Central memory CD8-positive, alpha-beta T cell (primary cell): ENCODE measurements around the gene TUBA1C.
A peak's percentile ranks its signal among the peaks of the same experiment; 100 is the strongest.
"Not testable (repeated sequence)": the region's sequence is repeated elsewhere in the genome, so short reads cannot be mapped to it uniquely, and the experiment has no call there.

Experiments
- ATAC-seq: fragments of 150-1000 bp; cut with Tn5 transposase; replicated peaks from 2 replicates; pipeline ENCODE4 v1.10.0; 2022; ENCODE audit warnings: mild to moderate bottlenecking, moderate FRiP score, moderate number of reproducible peaks; ENCODE audit not compliant: poor library complexity, severe bottlenecking; ENCODE audit errors: extremely low read depth
- DNase-seq, 2 donors: peaks; one replicate each; pipeline ENCODE4 v3.0.0; 2021; ENCODE audit warnings: low spot score in 2 of 2
- H3K27ac Mint-ChIP-seq: one replicate; pipeline ENCODE4 v1.8.0; 2022; ENCODE audit warnings: low read depth, mild to moderate bottlenecking, moderate library complexity, mixed read lengths
- H3K27me3 Mint-ChIP-seq: one replicate; pipeline ENCODE4 v1.8.0; 2022; ENCODE audit warnings: mixed read lengths
- H3K36me3 Mint-ChIP-seq: one replicate; pipeline ENCODE4 v1.8.0; 2022; ENCODE audit warnings: mild to moderate bottlenecking, moderate library complexity, mixed read lengths; ENCODE audit not compliant: insufficient read depth
- H3K4me1 Mint-ChIP-seq: one replicate; pipeline ENCODE4 v1.8.0; 2022; ENCODE audit warnings: mixed read lengths
- H3K4me3 Mint-ChIP-seq: one replicate; pipeline ENCODE4 v1.8.0; 2022; ENCODE audit warnings: mild to moderate bottlenecking, moderate library complexity, mixed read lengths
- H3K9me3 Mint-ChIP-seq: one replicate; pipeline ENCODE4 v1.8.0; 2022; ENCODE audit warnings: mixed read lengths

The TUBA1C gene

DNA sequence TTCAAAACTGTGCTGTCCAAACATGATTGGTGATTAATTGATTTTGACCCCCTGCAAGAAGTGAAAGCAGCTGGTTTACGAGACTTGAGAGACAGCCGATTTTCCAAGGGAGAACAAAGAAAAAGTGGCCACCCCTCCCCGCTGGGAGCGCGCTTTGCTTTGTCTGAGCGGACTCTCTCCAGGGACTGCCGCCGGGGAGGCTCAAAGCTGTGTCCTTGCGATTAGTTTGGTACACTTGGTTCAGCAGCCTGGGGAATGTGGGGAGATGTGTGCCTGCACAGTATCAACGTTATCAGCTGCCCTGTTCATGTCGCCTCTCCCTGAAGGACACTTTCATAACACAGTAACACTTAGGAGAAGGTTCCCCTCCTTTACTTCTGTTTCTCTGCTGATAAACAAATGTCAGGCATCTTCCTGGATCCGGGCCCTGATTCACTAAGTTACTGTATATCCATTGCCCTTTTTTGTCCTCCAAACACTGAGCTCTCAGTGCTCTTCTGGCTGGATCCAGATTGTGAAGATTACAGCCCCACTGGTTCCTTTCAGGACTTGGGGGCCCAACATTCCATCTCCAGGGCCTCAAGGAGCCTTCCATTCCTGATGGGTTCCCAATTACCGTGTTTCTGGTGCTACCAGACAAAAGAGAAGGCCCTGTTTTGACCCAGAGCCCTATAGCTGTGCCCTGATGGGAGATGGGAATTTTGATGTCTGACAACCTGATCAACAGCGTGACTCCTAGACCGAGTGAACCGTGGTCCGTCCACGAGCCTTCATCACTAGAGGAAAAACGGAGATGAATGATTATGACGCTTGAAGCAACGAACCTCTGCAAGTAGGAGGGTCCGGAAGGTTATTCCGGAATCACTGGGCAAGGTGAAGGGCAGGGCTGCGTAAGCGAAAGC is 31.7 kb upstream of the TUBA1C start:
- ATAC-seq = no peak
- no peaks in the 10 kb centered on the region for H3K27me3 Mint-ChIP-seq
- H3K27ac Mint-ChIP-seq = no peak overlapping the region
- peak overlapping the region; percentile 77 for H3K4me3 Mint-ChIP-seq
- no peak for DNase-seq
- peaks cover 11% of the 10 kb centered on the region for H3K36me3 Mint-ChIP-seq
- H3K4me1 Mint-ChIP-seq = no peaks in the 10 kb centered on the region
- no peaks in the 10 kb centered on the region for H3K9me3 Mint-ChIP-seq

DNA sequence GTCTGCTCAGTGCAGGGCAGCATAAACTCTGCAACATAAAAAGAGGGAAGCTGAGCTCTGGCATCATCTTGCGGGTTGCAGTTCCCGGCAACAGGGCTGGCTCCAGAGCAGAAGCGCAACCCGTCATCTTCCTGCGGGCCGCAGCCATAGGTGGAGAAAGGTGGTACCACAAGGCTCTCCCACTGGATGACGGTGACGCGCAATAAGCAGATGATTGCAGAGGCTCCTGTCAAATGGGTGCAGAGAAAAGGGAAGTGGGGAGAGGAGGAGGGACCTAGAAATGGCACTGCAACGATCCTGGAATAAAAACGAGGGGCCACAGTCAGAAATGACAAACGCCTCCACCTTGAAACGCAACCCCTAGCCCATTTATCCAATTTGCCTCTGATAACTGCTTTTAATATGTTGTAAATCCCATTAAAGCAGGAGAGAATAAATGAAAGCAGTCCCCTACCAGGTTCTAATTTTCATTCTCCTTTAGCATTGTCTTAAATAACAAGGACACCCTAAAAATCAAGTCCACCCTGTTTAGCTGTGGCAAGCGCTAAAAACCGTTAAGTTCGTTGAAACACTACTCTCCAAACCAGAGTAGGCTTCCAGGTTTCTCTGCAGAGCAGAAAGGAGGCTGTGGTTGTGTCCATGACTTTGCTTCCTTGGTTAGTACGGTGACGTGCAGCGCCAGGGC is 30.9 kb upstream of the TUBA1C start:
- Mint-ChIP-seq H3K36me3 (peaks cover 11% of the 10 kb centered on the region), H3K27ac (no peak overlapping the region), H3K4me1 (no peaks in the 10 kb centered on the region), H3K4me3 (peak overlapping the region; percentile 77), H3K9me3 (no peaks in the 10 kb centered on the region), H3K27me3 (no peaks in the 10 kb centered on the region)
- ATAC-seq (no peak), DNase-seq (peak in 1 of 2 donors; percentile 11)

GRCh38 chr12:49236423-49236822 is 28.5 kb upstream of the TUBA1C start:
- no peak for ATAC-seq
- H3K36me3 Mint-ChIP-seq = peaks cover 11% of the 10 kb centered on the region
- no peak overlapping the region for H3K27ac Mint-ChIP-seq
- no peaks in the 10 kb centered on the region for H3K27me3 Mint-ChIP-seq
- H3K4me3 Mint-ChIP-seq = no peak overlapping the region
- DNase-seq = no peak
- H3K4me1 Mint-ChIP-seq = no peaks in the 10 kb centered on the region
- H3K9me3 Mint-ChIP-seq = no peaks in the 10 kb centered on the region

DNA sequence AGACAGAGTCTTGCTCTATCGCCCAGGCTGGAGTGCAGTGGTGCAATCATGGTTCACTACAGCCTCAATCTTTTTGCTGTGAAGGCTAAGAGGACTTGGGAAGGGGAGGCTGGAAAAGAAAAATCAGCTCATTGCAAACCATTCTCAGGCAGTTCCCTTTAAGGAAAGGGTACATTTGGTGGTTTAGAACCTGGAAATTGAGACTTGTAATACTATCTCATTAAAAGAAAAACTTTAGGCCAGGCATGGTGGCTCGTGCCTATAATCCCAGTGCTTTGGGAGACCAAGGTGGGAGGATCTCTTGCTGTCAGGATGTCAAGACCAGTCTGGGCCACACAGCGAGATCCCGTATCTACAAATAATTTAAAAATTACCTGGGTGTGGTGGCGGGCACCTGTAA is 21.3 kb upstream of the TUBA1C start:
- no peak for DNase-seq
- H3K4me1 Mint-ChIP-seq = no peaks in the 10 kb centered on the region
- H3K27ac Mint-ChIP-seq = no peak overlapping the region
- H3K27me3 Mint-ChIP-seq = no peaks in the 10 kb centered on the region
- no peaks in the 10 kb centered on the region for H3K36me3 Mint-ChIP-seq
- no peak for ATAC-seq
- no peak overlapping the region for H3K4me3 Mint-ChIP-seq
- H3K9me3 Mint-ChIP-seq = no peaks in the 10 kb centered on the region

DNA sequence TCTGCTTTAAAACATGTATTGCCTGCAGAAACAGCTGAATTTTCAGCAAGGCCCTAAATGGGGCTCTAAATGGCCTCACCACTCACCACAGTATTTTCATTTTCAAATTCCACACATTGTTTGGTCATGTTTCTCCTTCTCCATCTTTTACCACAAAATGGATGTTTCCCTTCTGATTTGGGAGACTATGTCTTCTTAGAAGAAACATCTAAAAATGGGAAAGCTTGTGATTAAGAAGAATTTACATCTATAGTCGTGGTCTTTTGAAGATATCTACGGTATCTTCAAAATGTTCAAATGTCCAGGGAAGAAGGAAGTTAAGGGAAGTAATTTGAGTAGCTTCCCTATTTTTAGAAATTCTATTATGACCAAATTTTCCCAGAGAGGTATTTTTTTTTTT is 20.7 kb upstream of the TUBA1C start:
- Mint-ChIP-seq H3K36me3 (no peaks in the 10 kb centered on the region), H3K4me1 (no peaks in the 10 kb centered on the region), H3K4me3 (no peak overlapping the region), H3K27me3 (no peaks in the 10 kb centered on the region), H3K27ac (no peak overlapping the region), H3K9me3 (no peaks in the 10 kb centered on the region)
- ATAC-seq (no peak), DNase-seq (no peak)

DNA sequence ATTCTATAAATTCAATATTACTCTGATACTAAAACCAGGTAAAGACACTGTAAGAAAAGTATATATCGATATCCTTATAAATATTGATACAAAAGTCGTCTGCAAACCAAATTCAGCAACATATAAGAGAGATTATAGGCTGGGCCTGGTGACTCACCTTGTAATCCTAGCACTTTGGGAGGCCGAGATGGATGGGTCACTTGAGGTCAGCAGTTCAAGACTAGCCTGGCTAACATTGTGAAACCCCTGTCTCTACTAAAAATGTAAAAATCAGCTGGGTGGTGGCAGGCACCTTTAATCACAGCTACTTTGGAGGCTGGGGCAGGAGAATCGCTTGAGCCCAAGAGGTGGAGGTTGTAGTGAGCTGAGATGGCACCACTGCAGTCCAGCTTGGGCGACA is 13.5 kb upstream of the TUBA1C start:
- no peak overlapping the region for H3K27ac Mint-ChIP-seq
- H3K4me1 Mint-ChIP-seq = no peaks in the 10 kb centered on the region
- no peak for ATAC-seq
- H3K9me3 Mint-ChIP-seq = no peaks in the 10 kb centered on the region
- H3K36me3 Mint-ChIP-seq = no peaks in the 10 kb centered on the region
- no peak overlapping the region for H3K4me3 Mint-ChIP-seq
- DNase-seq = no peak
- H3K27me3 Mint-ChIP-seq = no peaks in the 10 kb centered on the region

DNA sequence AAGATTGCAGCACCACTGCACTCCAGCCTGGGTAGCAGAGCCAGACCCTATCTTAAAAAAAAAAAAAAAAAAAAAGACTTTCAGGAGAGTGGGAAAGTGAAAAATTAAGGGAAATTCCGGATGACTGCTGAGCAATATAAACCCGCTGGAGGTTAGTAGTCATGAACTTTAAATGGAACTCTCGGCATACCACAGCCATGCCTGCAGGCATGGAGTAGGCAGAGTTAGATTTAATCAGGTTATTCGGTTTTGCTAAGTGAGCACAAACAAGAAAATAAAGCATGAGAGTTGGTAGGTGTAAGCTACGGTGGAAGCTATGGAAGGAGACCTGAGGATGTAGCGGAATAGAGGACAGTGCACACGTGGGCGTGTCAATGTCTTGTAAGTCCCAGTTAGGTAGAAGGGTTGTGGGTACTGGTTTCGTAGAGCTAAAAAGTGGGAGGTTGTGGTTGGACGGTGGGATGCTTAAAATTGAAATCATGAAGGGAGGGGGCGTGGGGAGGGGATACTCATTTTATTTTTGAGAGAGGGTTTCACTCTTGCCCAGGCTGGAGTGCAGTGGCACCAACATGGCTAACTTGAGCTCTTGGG is 11.8 kb upstream of the TUBA1C start:
- H3K4me1 Mint-ChIP-seq = no peaks in the 10 kb centered on the region
- no peak overlapping the region for H3K4me3 Mint-ChIP-seq
- ATAC-seq (no peak), DNase-seq (no peak)
- no peaks in the 10 kb centered on the region for H3K36me3 Mint-ChIP-seq
- H3K27ac Mint-ChIP-seq = no peak overlapping the region
- H3K27me3 Mint-ChIP-seq = no peaks in the 10 kb centered on the region
- no peaks in the 10 kb centered on the region for H3K9me3 Mint-ChIP-seq

DNA sequence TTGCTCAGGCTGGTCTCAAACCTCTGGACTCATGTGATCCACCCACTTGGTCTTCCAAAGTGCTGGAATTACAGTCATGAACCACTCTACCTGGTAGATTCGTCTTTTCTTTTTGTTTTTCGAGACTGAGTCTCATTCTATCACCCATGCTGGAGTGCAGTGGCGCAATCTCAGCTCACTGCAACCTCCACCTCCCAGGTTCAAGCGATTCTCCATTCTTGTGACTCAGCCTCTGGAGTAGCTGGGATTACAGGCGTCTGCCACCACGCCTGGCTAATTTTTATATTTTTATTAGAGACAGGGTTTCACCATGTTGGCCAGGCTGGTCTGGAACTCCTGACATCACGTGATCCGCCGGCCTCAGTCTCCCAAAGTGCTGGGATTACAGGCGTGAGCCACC is 9.4 kb upstream of the TUBA1C start:
- not testable (repeated sequence) for H3K27ac Mint-ChIP-seq, H3K4me3 Mint-ChIP-seq, H3K4me1 Mint-ChIP-seq, H3K27me3 Mint-ChIP-seq, DNase-seq, H3K36me3 Mint-ChIP-seq, H3K9me3 Mint-ChIP-seq, ATAC-seq

- ATAC-seq (no peak), DNase-seq (no peak)
- Mint-ChIP-seq H3K36me3 (no peaks in the 10 kb centered on the region), H3K9me3 (no peaks in the 10 kb centered on the region), H3K27ac (no peak overlapping the region), H3K4me1 (no peaks in the 10 kb centered on the region), H3K4me3 (no peak overlapping the region), H3K27me3 (no peaks in the 10 kb centered on the region)
Measured at GRCh38 chr12:49255857-49256637, 8.8 kb upstream of the TUBA1C start.

- H3K9me3 Mint-ChIP-seq, ATAC-seq, H3K36me3 Mint-ChIP-seq, H3K27me3 Mint-ChIP-seq, H3K27ac Mint-ChIP-seq, H3K4me1 Mint-ChIP-seq, H3K4me3 Mint-ChIP-seq, DNase-seq: not testable (repeated sequence)
Measured at GRCh38 chr12:49257508-49258184, 7.2 kb upstream of the TUBA1C start.

DNA sequence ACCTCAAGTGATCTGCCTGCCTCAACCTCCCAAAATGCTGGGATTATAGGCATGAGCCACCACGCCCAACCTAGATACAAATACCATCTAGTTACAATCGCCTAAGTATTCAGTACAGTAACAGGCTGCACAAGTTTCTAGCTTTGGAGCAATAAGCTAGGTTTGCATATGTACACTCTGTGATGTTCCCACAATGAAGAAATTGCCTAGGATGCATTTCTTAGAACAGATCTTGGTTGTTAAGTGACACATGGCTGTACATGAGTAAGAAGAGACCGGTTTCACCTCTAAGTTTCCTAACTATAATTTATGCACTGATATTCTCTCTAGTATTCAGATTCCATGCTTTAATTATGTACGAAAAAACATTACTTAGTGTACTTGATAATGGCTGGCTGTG is 5.4 kb upstream of the TUBA1C start:
- ATAC-seq = no peak
- Mint-ChIP-seq H3K4me3 (no peak overlapping the region), H3K27ac (no peak overlapping the region), H3K27me3 (no peaks in the 10 kb centered on the region), H3K9me3 (no peaks in the 10 kb centered on the region), H3K36me3 (peaks cover 3% of the 10 kb centered on the region), H3K4me1 (peaks cover 11% of the 10 kb centered on the region)
- no peak for DNase-seq

DNA sequence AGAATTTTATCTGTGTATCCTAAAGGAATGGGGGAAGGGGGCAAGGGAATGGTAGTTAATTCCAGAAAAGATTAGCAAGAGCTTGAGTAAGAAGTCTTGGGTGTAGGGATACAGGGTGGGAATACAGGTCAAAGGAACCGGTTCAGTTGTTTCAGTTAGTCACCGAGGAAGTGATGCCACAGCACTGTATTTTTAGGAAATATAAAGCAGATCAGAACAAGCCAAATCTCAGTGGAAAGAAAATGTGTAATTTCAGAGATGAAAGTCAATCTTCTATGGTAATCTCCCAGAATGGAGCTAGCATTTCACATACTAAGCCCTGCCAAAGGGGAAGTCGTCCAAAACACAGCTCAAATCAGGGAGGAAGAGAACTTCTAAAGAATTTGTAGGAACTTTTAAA is 4.7 kb upstream of the TUBA1C start:
- Mint-ChIP-seq H3K4me1 (peaks cover 12% of the 10 kb centered on the region), H3K9me3 (no peaks in the 10 kb centered on the region), H3K4me3 (no peak overlapping the region), H3K27ac (no peak overlapping the region), H3K36me3 (peaks cover 10% of the 10 kb centered on the region), H3K27me3 (no peaks in the 10 kb centered on the region)
- DNase-seq (no peak), ATAC-seq (no peak)
